Measurements from ENCODE around the gene ARSG. TPM values are rescaled to one million over a fixed set of nuclear protein-coding genes. Genes with fewer than 3 reads are reported as not detected.
A peak's percentile ranks its signal among the peaks of the same experiment; 100 is the strongest.

The ARSG gene
- total and polyA plus RNA-seq, 9 of the 15 experiments (the other 6 are each of a cell fraction or from before 2014, with no cell fraction given), result 1.0 to 5.6 (median 1.8) TPM

- TF ChIP-seq YY1 (IDR thresholded peaks at IDR 0.05; ENCODE audit: borderline replicate concordance in 1 of 3, control insufficient read depth in 1 of 3, extremely low read depth in 1 of 3, insufficient read depth in 3 of 3, insufficient read length in 1 of 3, insufficient replicate concordance in 2 of 3, low read depth in 1 of 3, low read length in 2 of 3), result no peak
- no peak for TF ChIP-seq GMEB1 (CRISPR knock-in tag; IDR thresholded peaks at IDR 0.05)
- TF ChIP-seq CEBPB (tag; IDR thresholded peaks at IDR 0.05), result peak; percentile 59
- 0 out of 2 replicates have a peak, but pooled peaks have one; percentile 10 for TF ChIP-seq CREM (IDR thresholded peaks at IDR 0.05; ENCODE audit: low read depth)
- TF ChIP-seq U2AF2 (optimal IDR thresholded peaks at IDR 0.05; ENCODE audit: low read depth, low read length), result no peak
- TF ChIP-seq ZNF316 (IDR thresholded peaks at IDR 0.05), result no peak
- no peak for TF ChIP-seq ZNF232 (CRISPR knock-in tag; IDR thresholded peaks at IDR 0.05)
- no peak for TF ChIP-seq ZZZ3 (IDR thresholded peaks at IDR 0.05)
- no peak for TF ChIP-seq ZBED1 (IDR thresholded peaks at IDR 0.05)
- TF ChIP-seq TOE1 (IDR thresholded peaks at IDR 0.05; ENCODE audit: borderline replicate concordance), result no peak
- TF ChIP-seq TOE1 (CRISPR knock-in tag; IDR thresholded peaks at IDR 0.05; ENCODE audit: borderline replicate concordance, low read depth), result no peak
- no peak for TF ChIP-seq SP2 (IDR thresholded peaks at IDR 0.05; ENCODE audit: extremely low read depth, low read depth, low read length, poor library complexity, severe bottlenecking)
- no peak for TF ChIP-seq ADNP (tag; IDR thresholded peaks at IDR 0.05)
- no peak for TF ChIP-seq POLR3G (IDR thresholded peaks at IDR 0.05; ENCODE audit: extremely low read depth, insufficient read length, insufficient replicate concordance)
- no peak for TF ChIP-seq ZNF592 (IDR thresholded peaks at IDR 0.05)
- TF ChIP-seq ETV5 (CRISPR knock-in tag; IDR thresholded peaks at IDR 0.05; ENCODE audit: low read depth), result no peak
- no peak for TF ChIP-seq TCFL5 (CRISPR knock-in tag; conservative IDR thresholded peaks at IDR 0.05)
- peak; percentile 31; the same call in 1 of the 2 replicates for TF ChIP-seq VEZF1 (CRISPR knock-in tag; IDR thresholded peaks at IDR 0.05)
- TF ChIP-seq ZNF695 (CRISPR knock-in tag; IDR thresholded peaks at IDR 0.05), result no peak
- TF ChIP-seq HDAC3 (IDR thresholded peaks at IDR 0.05; ENCODE audit: borderline replicate concordance, partially characterized antibody), result no peak
Measured at GRCh38 chr17:68378268-68379176, 87.2 kb downstream of the ARSG start (continued).
